HUES48 (cell line): ENCODE data around the gene SLC66A3.

ENCODE experiments used
- H3K27ac ChIP-seq: one replicate; pipeline ENCODE4 v1.7.0; 2013; ENCODE audit warnings: low read depth, low read length, inconsistent platforms
- H3K27me3 ChIP-seq: 2 replicates; pipeline ENCODE4 v1.6.1; 2013; ENCODE audit warnings: mild to moderate bottlenecking, low read length; ENCODE audit not compliant: control insufficient read depth, insufficient read depth
- H3K36me3 ChIP-seq: 2 replicates; pipeline ENCODE4 v1.6.1; 2013; ENCODE audit warnings: low read length; ENCODE audit not compliant: control insufficient read depth, insufficient read depth
- H3K4me1 ChIP-seq: 2 replicates; pipeline ENCODE4 v1.6.1; 2013; ENCODE audit warnings: mild to moderate bottlenecking, low read length; ENCODE audit not compliant: control insufficient read depth, insufficient read depth
- H3K4me3 ChIP-seq: 2 replicates; pipeline ENCODE4 v1.5.1; 2013; ENCODE audit warnings: mild to moderate bottlenecking, low read depth, low read length
- H3K9ac ChIP-seq: 2 replicates; pipeline ENCODE4 v1.6.1; 2013; ENCODE audit warnings: mild to moderate bottlenecking, low read depth, low read length, moderate library complexity
- H3K9me3 ChIP-seq: 2 replicates; pipeline ENCODE4 v1.6.1; 2013; ENCODE audit warnings: low read length; ENCODE audit not compliant: control insufficient read depth, insufficient read depth

The SLC66A3 gene

DNA sequence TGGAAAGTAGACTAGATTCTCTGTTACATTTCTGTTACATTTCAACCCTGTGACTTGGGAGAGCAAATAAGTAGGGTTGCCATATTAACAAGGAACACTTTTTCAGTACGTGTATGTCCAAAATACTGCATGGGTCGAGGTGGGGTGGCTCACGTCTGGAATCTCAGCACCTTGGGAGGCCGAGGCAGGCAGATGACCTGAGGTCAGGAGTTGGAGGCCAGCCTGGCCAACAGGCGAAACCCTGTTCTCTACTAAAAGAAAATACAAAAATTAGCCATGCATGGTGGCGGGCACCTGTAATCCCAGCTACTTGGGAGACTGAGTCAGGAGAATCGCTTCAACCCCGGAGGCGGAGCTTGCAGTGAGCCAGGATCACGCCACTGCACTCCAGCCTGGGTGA, 11.2 kb downstream of the SLC66A3 start:
- Histone ChIP-seq H3K27me3 (no peaks in the 10 kb centered on the region), H3K9me3 (no peaks in the 10 kb centered on the region), H3K4me1 (no peaks in the 10 kb centered on the region), H3K27ac (no peak overlapping the region), H3K9ac (no peak overlapping the region), H3K4me3 (no peak overlapping the region), H3K36me3 (no peaks in the 10 kb centered on the region)

DNA sequence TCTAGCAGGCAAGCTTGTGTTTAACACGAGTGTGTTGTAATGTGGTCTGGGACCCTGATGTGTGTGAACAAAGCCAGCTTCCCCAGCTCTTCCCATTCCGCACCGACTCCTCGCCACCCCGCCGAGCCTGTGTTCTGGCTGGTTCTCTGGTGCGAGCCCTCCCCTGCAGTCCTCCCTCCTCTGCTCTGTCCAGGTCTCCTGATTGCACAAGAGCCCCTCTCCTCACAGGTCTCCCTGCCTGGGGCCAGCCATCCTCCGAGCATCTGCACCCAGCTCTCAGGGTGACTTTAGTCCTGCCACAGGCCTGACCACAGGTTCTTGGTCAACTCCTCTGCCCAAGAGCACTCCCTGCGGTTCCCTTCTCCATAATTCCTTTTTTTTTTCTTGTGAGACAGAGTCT, 13.2 kb downstream of the SLC66A3 start:
- H3K9ac ChIP-seq: no peak overlapping the region
- no peaks in the 10 kb centered on the region for H3K4me1 ChIP-seq
- no peaks in the 10 kb centered on the region for H3K9me3 ChIP-seq
- no peak overlapping the region for H3K4me3 ChIP-seq
- no peaks in the 10 kb centered on the region for H3K36me3 ChIP-seq
- H3K27ac ChIP-seq: no peak overlapping the region
- no peaks in the 10 kb centered on the region for H3K27me3 ChIP-seq

DNA sequence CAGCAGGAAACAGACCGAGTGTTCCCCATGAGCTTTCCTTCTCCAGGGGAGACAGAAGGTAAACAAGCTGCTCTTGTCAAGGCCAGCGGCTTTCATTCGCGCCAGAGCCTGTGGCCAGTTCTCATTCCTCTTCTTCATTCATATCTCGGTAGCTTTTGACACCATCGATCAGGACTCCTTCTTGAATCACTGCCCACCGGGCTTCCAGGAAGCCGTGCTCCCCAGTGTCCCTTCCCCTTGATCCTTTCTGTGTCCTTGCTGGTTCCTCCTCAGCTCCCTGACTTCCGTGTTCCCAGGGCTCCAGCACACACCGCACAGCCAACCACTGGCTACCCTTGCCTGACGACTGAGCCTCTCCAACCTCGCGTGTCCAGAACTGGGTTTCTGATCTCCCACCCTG, 14.1 kb downstream of the SLC66A3 start:
- Histone ChIP-seq H3K4me3 (no peak overlapping the region), H3K36me3 (no peaks in the 10 kb centered on the region), H3K27me3 (no peaks in the 10 kb centered on the region), H3K9ac (no peak overlapping the region), H3K27ac (no peak overlapping the region), H3K9me3 (no peaks in the 10 kb centered on the region), H3K4me1 (no peaks in the 10 kb centered on the region)

DNA sequence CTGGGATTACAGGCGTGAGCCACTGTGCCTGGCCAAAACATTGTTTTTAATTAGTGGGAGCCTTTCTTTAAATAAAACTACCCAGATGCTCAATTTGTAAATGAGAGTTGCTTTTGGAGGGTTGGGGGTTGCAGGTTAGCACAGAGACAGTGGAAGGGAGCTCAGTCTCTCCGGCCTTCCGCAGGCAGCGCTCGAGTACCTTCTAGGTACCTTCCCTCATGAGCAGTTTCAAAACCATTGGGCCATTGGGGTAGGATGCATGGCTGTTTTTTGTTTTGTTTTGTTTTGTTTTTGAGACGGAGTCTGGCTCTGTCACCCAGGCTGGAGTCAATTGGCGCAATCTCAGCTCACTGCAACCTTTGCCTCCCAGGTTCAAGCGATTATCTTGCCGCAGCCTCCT, 19.0 kb downstream of the SLC66A3 start:
- no peak overlapping the region for H3K9ac ChIP-seq
- no peak overlapping the region for H3K27ac ChIP-seq

DNA sequence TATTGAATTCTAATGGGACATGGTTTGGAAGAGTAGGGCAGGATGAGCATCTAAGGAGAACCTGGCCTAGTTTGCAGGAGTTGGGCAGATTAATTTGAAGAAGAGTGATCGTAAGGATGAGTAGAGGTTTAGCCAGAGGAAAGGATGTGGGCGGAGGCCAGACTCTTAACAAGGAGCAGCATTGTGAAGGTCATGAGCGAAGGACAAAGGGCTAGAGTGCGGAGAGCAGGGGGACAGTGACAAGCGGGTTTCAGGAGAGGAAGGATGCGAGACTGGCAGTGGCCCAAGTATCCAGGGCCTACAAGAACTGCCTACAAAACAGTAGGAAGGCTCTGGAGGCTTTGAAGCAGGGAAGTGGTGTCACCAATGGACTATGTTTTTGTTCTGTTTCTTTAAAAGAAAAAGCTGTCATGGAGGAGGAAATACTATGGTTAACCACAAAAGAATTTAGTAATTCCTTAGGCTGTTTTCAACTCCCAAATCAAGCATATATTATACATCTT, 20.1 kb downstream of the SLC66A3 start:
- Histone ChIP-seq H3K9me3 (no peaks in the 10 kb centered on the region), H3K9ac (no peak overlapping the region), H3K4me3 (no peak overlapping the region), H3K36me3 (no peaks in the 10 kb centered on the region), H3K27ac (no peak overlapping the region), H3K27me3 (no peaks in the 10 kb centered on the region), H3K4me1 (no peaks in the 10 kb centered on the region)

More for the DNA sequence above, 19.0 kb downstream of the SLC66A3 start:
- Histone ChIP-seq H3K9me3 (no peaks in the 10 kb centered on the region), H3K36me3 (no peaks in the 10 kb centered on the region), H3K4me3 (no peak overlapping the region), H3K27me3 (no peaks in the 10 kb centered on the region), H3K4me1 (no peaks in the 10 kb centered on the region)

DNA sequence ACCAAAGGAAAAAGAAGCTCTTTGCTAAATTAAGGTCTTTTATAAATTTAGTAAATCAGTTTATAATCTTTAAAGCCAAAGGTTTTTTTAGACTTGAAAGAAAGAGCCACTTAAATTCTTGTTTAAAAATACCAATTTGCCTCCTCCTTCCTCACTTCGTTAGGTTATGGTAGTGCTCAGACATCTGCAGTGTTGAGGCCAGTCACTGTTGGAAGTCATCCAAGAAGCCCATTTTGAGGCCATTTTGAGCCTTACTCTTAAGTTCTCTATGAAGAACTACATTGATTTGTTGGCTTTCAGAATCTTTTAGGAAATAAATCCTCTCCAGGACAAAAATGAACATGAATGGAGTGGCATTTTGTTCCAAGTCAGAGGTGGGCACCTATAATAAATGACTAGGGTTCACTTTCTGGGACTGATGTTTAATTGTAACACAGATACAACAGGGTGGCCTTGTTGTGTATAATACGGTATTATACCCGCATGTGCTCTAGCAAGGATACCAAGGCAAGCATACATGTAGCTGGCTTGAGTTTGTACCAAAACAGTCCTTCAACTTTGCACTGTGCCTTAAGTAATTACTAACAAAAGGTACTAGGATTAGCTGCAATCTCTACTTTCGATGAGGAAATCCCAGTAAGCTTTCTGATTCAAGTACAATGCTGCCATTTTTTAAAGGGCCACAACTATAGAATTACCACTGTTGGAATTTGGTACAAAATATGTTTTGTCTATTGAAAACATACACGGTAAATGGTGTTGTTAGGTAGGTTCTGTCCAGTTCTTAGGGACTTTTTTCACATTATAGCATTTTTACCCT, 22.8 kb downstream of the SLC66A3 start:
- no peak overlapping the region for H3K9ac ChIP-seq
- H3K9me3 ChIP-seq: no peaks in the 10 kb centered on the region
- H3K27me3 ChIP-seq: no peaks in the 10 kb centered on the region
- H3K4me1 ChIP-seq: no peaks in the 10 kb centered on the region
- no peak overlapping the region for H3K27ac ChIP-seq
- no peak overlapping the region for H3K4me3 ChIP-seq
- H3K36me3 ChIP-seq: peaks cover 6% of the 10 kb centered on the region

DNA sequence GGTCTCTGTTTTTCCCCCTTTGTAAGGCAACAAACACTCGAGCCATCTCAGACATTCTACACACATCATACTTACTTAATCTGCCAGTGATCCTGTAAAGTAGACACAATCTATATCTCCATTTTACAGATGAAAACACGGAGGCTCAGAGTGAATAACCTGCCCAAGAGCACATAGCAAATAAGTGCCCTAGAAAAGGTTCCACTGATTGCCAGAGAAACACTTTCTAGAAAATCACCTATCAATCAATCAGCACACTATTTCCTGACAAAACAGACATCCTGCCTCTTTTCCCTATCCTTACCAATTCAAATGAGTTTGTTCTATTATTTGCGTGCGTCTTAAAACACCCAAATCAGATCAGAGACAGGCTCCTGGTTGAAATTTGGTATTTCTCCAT, 23.9 kb downstream of the SLC66A3 start:
- Histone ChIP-seq H3K9me3 (no peaks in the 10 kb centered on the region), H3K4me3 (no peak overlapping the region), H3K4me1 (no peaks in the 10 kb centered on the region), H3K9ac (no peak overlapping the region), H3K36me3 (peaks cover 10% of the 10 kb centered on the region), H3K27ac (no peak overlapping the region), H3K27me3 (no peaks in the 10 kb centered on the region)

DNA sequence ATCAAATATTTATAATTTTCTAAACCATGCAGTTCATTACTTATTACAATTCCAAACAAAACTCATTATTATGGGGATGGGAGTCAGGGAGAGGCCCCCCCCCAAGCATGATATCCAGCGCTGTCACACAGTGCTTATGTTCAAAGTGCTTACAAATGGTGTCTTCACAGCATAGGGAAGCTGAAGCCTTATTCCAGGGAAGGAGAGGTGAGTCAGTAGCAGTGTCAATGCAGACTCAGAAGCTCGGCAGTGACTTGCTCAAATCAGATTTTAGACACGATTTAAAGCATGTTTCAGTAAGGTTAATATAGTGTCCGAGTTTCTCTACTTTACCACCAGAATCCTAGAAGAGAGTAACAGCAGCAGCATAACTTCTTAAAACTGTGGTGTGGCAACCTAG, 24.6 kb downstream of the SLC66A3 start:
- H3K9ac ChIP-seq: no peak overlapping the region
- H3K27ac ChIP-seq: no peak overlapping the region

DNA sequence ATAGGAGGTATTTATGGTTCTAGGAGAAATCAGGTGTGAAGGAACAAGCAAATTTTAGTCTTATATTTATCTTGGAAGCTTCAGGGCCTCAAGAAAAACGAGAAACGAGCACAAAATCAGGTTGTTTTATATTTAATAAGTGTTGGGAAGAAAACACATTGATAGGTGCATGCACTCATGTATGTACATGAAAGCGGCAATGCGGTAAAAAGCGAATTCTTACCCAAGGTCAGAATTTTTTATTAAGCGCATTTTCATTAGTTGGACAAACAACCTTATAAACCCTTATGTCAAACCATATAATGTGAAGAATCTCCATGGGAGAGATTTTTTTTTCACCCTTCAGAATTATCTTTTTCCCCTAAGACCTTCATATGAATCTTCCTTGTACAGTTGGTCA, 25.4 kb downstream of the SLC66A3 start:
- no peak overlapping the region for H3K27ac ChIP-seq
- no peaks in the 10 kb centered on the region for H3K27me3 ChIP-seq
- no peaks in the 10 kb centered on the region for H3K4me1 ChIP-seq
- H3K4me3 ChIP-seq: no peak overlapping the region
- no peak overlapping the region for H3K9ac ChIP-seq
- H3K36me3 ChIP-seq: peaks cover 10% of the 10 kb centered on the region
- no peaks in the 10 kb centered on the region for H3K9me3 ChIP-seq

More for the DNA sequence above, 24.6 kb downstream of the SLC66A3 start:
- H3K4me3 ChIP-seq: no peak overlapping the region
- H3K36me3 ChIP-seq: peaks cover 10% of the 10 kb centered on the region
- no peaks in the 10 kb centered on the region for H3K4me1 ChIP-seq
- H3K9me3 ChIP-seq: no peaks in the 10 kb centered on the region
- no peaks in the 10 kb centered on the region for H3K27me3 ChIP-seq

DNA sequence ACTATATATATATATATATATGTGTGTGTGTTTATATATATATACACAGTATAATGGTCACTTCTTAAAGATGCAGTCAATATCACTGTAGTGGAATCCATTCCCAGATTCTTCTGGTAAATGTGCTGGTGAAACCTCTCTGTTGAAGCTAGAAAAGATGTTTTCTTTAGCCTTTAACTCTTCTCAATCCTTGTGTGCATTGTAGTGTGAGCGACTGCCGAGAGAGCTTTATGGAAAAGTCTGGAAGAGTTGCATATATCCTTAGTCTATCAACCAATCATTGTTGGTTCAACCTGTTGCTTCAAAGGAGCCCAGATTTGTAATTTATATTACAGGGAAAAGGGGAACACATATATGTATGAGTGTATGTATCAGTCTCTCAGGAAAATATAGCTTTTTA, 27.7 kb downstream of the SLC66A3 start:
- Histone ChIP-seq H3K9me3 (no peaks in the 10 kb centered on the region), H3K4me1 (no peaks in the 10 kb centered on the region), H3K27me3 (no peaks in the 10 kb centered on the region), H3K36me3 (peaks cover 10% of the 10 kb centered on the region), H3K9ac (no peak overlapping the region), H3K4me3 (no peak overlapping the region), H3K27ac (no peak overlapping the region)

DNA sequence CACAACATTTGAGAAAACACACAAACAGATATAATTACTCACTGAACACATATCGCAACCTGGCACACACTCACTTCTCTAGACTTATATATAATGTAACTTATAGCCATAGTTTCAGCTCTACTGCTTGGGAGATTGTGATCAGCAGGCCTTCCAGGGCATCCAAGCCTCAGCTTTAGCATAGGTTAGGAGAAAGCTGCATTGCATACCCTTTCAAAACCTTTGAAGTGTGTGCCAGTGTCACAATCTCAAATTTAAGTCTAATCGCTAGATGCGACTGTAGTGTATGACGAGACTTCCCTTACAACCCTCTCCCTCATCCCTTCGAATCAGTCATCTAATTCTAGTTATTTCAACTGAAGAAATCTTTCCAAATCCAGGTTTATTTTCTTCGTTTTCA, 30.9 kb downstream of the SLC66A3 start:
- Histone ChIP-seq H3K27me3 (no peaks in the 10 kb centered on the region), H3K4me3 (no peak overlapping the region), H3K9me3 (no peaks in the 10 kb centered on the region), H3K4me1 (no peaks in the 10 kb centered on the region), H3K27ac (no peak overlapping the region), H3K36me3 (peaks cover 32% of the 10 kb centered on the region), H3K9ac (no peak overlapping the region)
